K562 treated with DMSO at 1 percent for 12 hours (cell line): Measurements from ENCODE around the gene DMBX1. TPM values are rescaled to one million over a fixed set of nuclear protein-coding genes. Genes with fewer than 3 reads are reported as not detected.

Source experiments
- total RNA-seq: library from RNA; unstranded; fragments of 300-600 nt; gene quantifications from 2 replicates; pipeline ENCODE4 v1.2.3, GENCODE V29; 2022; ENCODE audit not compliant: insufficient read depth

DMBX1 gene
- total RNA-seq = 3.5 and 8.0 TPM in 2 replicates

DNA sequence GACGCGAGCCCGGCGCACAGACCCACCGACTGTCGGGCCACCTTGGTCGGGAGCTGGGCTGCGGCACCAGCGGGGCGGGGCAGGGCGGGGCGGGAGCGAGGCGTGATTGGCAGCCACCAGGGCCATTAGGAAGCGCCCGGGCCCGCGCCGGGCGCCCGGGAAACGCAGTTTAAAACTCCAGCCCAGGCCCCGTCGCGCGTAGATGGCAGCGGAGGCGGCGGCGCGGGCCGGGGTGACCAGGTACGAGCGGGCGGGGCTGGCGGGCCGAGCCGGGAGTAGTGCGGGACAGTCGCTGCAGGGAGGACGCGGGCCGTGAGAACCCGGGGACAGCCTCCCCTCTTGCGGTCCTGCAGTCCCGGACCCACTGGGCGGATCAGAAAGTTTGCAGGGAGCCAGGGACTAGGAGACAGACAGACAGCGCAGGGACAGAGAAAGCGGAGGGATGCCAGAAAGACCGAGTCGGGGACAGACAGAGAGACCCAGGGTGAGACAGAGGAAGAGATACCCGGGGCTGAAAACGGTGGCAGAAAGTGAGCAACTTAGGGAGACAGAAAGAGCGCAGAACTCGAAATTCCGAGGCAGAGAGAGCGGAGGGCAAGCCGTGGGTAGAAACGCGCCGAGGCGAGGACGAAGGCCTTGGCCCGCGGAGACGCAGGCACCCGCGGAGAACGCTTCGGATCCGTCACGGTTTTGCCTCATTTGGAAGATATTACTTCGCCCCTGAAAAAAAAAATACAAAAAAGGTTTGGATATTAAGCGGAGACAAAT lies at the start of gene DMBX1:
Gene DMBX1 (plus strand): TSS at position 199 of the 768 bp plus-strand sequence. CDS start 17,175 bp downstream, outside the sequence.

Other genes with a start within 250 kb of the DMBX1 start
- 46.1 and 64.3 TPM in 2 replicates for gene RAD54L, start 242.1 kb upstream of the DMBX1 start, total RNA-seq
- 44.7 and 72.1 TPM in 2 replicates for gene LRRC41, start 186.2 kb upstream of the DMBX1 start, total RNA-seq
- 1,336 and 1,668 TPM in 2 replicates for gene UQCRH, start 186.1 kb upstream of the DMBX1 start, total RNA-seq
- gene NSUN4, start 149.0 kb upstream of the DMBX1 start, total RNA-seq = 27.2 and 52.3 TPM in 2 replicates
- gene FAAH, start 95.5 kb upstream of the DMBX1 start, total RNA-seq = 1.6 and 1.9 TPM in 2 replicates
- not detected in 2 replicates for gene KNCN, start 61.8 kb downstream of the DMBX1 start, total RNA-seq
- gene MKNK1, start 114.4 kb downstream of the DMBX1 start, total RNA-seq = 34.4 and 66.1 TPM in 2 replicates
- gene MOB3C, start 127.0 kb downstream of the DMBX1 start, total RNA-seq = 9.5 and 18.0 TPM in 2 replicates
- gene ATPAF1, start 178.5 kb downstream of the DMBX1 start, total RNA-seq = 23.3 and 37.2 TPM in 2 replicates
- gene TEX38, start 182.0 kb downstream of the DMBX1 start, total RNA-seq = not detected in 2 replicates
- gene EFCAB14, start 229.3 kb downstream of the DMBX1 start, total RNA-seq = 8.8 and 44.8 TPM in 2 replicates